ENCODE results near the gene GCHFR. TPM values are rescaled to one million over a fixed set of nuclear protein-coding genes. Genes with fewer than 3 reads are reported as not detected.

The GCHFR gene
- total and polyA plus RNA-seq, 10 of the 15 experiments (the other 5 are each of a cell fraction or from before 2014, with no cell fraction given) = 10.5 to 94.0 (median 35.3) TPM

DNA sequence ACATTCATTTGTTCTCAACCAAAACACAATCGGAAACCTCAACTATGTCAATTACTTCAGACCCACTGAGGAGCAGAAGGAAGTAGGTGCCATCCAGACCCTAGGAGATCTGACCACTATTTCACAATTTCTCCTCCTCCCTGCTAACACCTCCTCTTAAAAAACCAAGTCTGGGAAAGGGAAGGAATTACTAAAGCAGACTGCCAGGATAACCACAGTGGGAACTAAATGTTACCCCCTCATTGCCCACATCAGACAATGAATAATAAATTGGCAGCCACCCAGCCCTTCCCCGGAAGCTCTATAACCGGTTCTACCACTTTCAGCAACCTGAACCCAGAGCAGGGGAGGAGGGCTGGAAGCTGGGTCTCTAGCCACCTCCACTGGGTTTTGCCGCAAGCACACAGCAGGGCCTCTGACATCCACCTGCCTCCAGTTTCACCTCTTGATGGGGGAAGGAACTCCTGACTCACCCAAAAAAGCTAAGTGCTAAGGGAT lies 23.5 kb downstream of the GCHFR start:
- H3K9ac ChIP-seq (ENCODE audit: control insufficient read depth, insufficient read depth, low read length) = no peak overlapping the region
- H3K4me1 ChIP-seq (ENCODE audit: control insufficient read depth, insufficient read depth, low read length) = peaks cover 9% of the 10 kb centered on the region
- H3K9me3 ChIP-seq (replicated peaks; ENCODE audit: control insufficient read depth, insufficient read depth, low read length) = no peaks in the 10 kb centered on the region
- H4K20me1 ChIP-seq (ENCODE audit: control insufficient read depth, insufficient read depth) = no peaks in the 10 kb centered on the region
- no peak overlapping the region for H2AFZ ChIP-seq (ENCODE audit: control insufficient read depth, low read depth, low read length)
- H3K4me2 ChIP-seq (ENCODE audit: control insufficient read depth, insufficient read depth) = peak overlapping the region; percentile 22; the same call in 1 of the 2 replicates
- SMC1A ChIA-PET (ENCODE audit: uncharacterized antibody, unreplicated experiment) = interaction anchor here (0.7 to 4.0 kb wide), 4 partner anchors 9 to 367 kb away, joined by 3 to 27 read pairs (median 10); no protein-coding TSS in a partner anchor
- H3K27me3 ChIP-seq (replicated peaks in 1 of 2; ENCODE audit: control insufficient read depth in 2 of 2, insufficient read depth in 2 of 2, low read length in 1 of 2) = no peaks in the 10 kb centered on the region
- in situ Hi-C loops (cut with MboI) (loop anchor here (5.0 kb wide), 1 partner anchor 270 kb away; no protein-coding TSS in a partner anchor), intact Hi-C loops (cut with micrococcal nuclease; ENCODE audit: unreplicated experiment) (no loop called here)
- peaks cover 0 to 7% of the 10 kb centered on the region in 2 experiments; a peak in 2 of 4 replicates for H3K36me3 ChIP-seq (ENCODE audit: control insufficient read depth in 2 of 2, insufficient read depth in 2 of 2, low read length in 1 of 2)
- H3K79me2 ChIP-seq (ENCODE audit: control insufficient read depth, insufficient read depth, low read length) = peaks cover 5% of the 10 kb centered on the region
- RAD21 ChIA-PET (ENCODE audit: unreplicated experiment) = interaction anchor here (1.4 to 1.6 kb wide), 2 partner anchors 71 to 108 kb away, joined by 4 to 7 read pairs; no protein-coding TSS in a partner anchor
- FAIRE-seq = peak; percentile 38
- no peak for DNase-seq (ENCODE audit: low read depth, low spot score)
- 100% methylated on average over 4 of the region's 4 CpGs for WGBS (ENCODE audit: insufficient coverage, insufficient replicate concordance, low lambda C conversion rate, missing lambda C conversion rate)
- TF ChIP-seq SRF (IDR thresholded peaks at IDR 0.05; ENCODE audit: low read depth in 2 of 2, low read length in 2 of 2) = no peak
- no peak for TF ChIP-seq TCF7 (IDR thresholded peaks at IDR 0.05; ENCODE audit: borderline replicate concordance)
- peak; percentile 37; the same call in 1 of the 2 replicates for TF ChIP-seq RUNX3 (IDR thresholded peaks at IDR 0.05; ENCODE audit: low read length)
- no peak overlapping the region for H3K27ac ChIP-seq (ENCODE audit: control insufficient read depth, insufficient read depth)
- H3K4me3 ChIP-seq = no peak overlapping the region
- BruUV-seq (replicated peaks) = no TSS peak
- POLR2A ChIA-PET = interaction anchor here (0.6 to 0.7 kb wide), 2 partner anchors 9 to 31 kb away, joined by 3 to 4 read pairs; no protein-coding TSS in a partner anchor
- CTCF ChIA-PET = interaction anchor here (1.4 to 6.6 kb wide), 5 partner anchors 14 to 108 kb away, joined by 3 to 45 read pairs (median 12); partner anchors contain the start of gene VPS18
- no peak for ATAC-seq

DNA sequence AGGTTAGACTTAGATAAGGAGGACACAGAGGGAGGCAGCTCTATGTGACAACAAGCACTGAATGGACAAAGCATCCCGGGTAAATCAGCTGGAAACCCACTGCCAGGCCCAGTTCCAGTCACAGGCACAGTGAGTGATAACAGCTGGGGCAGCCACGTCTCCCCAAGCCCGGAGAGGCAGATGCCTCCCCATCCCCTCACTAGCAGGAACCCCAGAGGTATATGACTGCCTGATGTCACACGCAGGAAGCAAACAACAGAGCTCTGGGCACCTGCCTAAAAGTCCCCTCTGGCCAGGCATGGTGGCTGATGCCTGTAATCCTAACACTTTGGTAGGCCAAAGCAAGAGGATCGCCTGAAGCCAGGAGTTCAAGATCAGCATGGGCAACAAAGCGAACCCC lies 24.1 kb downstream of the GCHFR start:
- Histone ChIP-seq H3K4me1 (ENCODE audit: control insufficient read depth, insufficient read depth, low read length) (peaks cover 9% of the 10 kb centered on the region), H3K27me3 (replicated peaks in 1 of 2; ENCODE audit: control insufficient read depth in 2 of 2, insufficient read depth in 2 of 2, low read length in 1 of 2) (no peaks in the 10 kb centered on the region), H2AFZ (ENCODE audit: control insufficient read depth, low read depth, low read length) (no peak overlapping the region), H3K79me2 (ENCODE audit: control insufficient read depth, insufficient read depth, low read length) (peaks cover 5% of the 10 kb centered on the region), H3K9ac (ENCODE audit: control insufficient read depth, insufficient read depth, low read length) (no peak overlapping the region), H3K4me2 (ENCODE audit: control insufficient read depth, insufficient read depth) (0 out of 2 replicates have a peak overlapping the region, but pooled peaks have one; percentile 22), H3K4me3 (no peak overlapping the region), H3K27ac (ENCODE audit: control insufficient read depth, insufficient read depth) (no peak overlapping the region), H3K36me3 (ENCODE audit: control insufficient read depth in 2 of 2, insufficient read depth in 2 of 2, low read length in 1 of 2) (peaks cover 0 to 7% of the 10 kb centered on the region in 2 experiments; a peak in 2 of 4 replicates), H4K20me1 (ENCODE audit: control insufficient read depth, insufficient read depth) (no peaks in the 10 kb centered on the region), H3K9me3 (replicated peaks; ENCODE audit: control insufficient read depth, insufficient read depth, low read length) (no peaks in the 10 kb centered on the region)
- no peak for DNase-seq (ENCODE audit: low read depth, low spot score)
- no peak for FAIRE-seq
- SMC1A ChIA-PET (ENCODE audit: uncharacterized antibody, unreplicated experiment) = interaction anchor here (0.7 to 4.0 kb wide), 3 partner anchors 9 to 367 kb away, joined by 3 to 27 read pairs (median 4); no protein-coding TSS in a partner anchor
- no peak for TF ChIP-seq EGR1 (IDR thresholded peaks at IDR 0.05; ENCODE audit: borderline replicate concordance in 1 of 2, low read depth in 2 of 2, low read length in 2 of 2)
- no peak for TF ChIP-seq IRF5 (IDR thresholded peaks at IDR 0.05; ENCODE audit: borderline replicate concordance)
- TF ChIP-seq NR2C1 (IDR thresholded peaks at IDR 0.05) = no peak
- no peak for TF ChIP-seq PML (IDR thresholded peaks at IDR 0.05; ENCODE audit: low read length)
- 77% methylated on average over 6 of the region's 6 CpGs for WGBS (ENCODE audit: insufficient coverage, insufficient replicate concordance, low lambda C conversion rate, missing lambda C conversion rate)
- CTCF ChIA-PET = interaction anchor here (1.4 to 6.6 kb wide), 5 partner anchors 14 to 109 kb away, joined by 3 to 45 read pairs (median 12); partner anchors contain the start of gene VPS18
- RAD21 ChIA-PET (ENCODE audit: unreplicated experiment) = no interaction called here
- no TSS peak for BruUV-seq (replicated peaks)
- POLR2A ChIA-PET = interaction anchor here (0.6 to 0.7 kb wide), 3 partner anchors 10 to 188 kb away, joined by 3 to 5 read pairs (median 4); no protein-coding TSS in a partner anchor
- ATAC-seq = no peak; the same call in 2 of the 3 replicates
- in situ Hi-C loops (cut with MboI) = loop anchor here (5.0 kb wide), 1 partner anchor 271 kb away; no protein-coding TSS in a partner anchor
- intact Hi-C loops (cut with micrococcal nuclease; ENCODE audit: unreplicated experiment) = no loop called here
